OCI-LY3 (cell line): ENCODE results near the gene HNRNPL.

Experiments
- H2AFZ ChIP-seq: fragments of 200-600, 300-600 bp; shearing (Covaris generic); 2 replicates; pipeline ENCODE4 v1.6.0; 2014; ENCODE audit warnings: antibody characterized with exemption, low read depth, low read length
- H3K27ac ChIP-seq: fragments of 200-600, 300-600 bp; sonication (generic); 2 replicates; pipeline ENCODE4 v1.5.1; 2014; ENCODE audit warnings: mild to moderate bottlenecking, low read length, moderate library complexity, mixed read lengths
- H3K27me3 ChIP-seq: fragments of 200-600, 300-600 bp; sonication (generic); 2 replicates; pipeline ENCODE4 v1.6.1; 2014; ENCODE audit warnings: low read depth, low read length, mixed read lengths
- H3K36me3 ChIP-seq: fragments of 200-600, 300-600 bp; sonication (generic); replicated peaks from 2 replicates; pipeline ENCODE3; 2014; ENCODE audit warnings: low read depth, low read length, mixed read lengths
- H3K4me1 ChIP-seq: fragments of 300-600, 200-600 bp; sonication (generic); 2 replicates; pipeline ENCODE4 v1.6.1; 2014; ENCODE audit warnings: low read length, mixed read lengths
- H3K4me2 ChIP-seq: fragments of 200-600, 300-600 bp; sonication (generic); 2 replicates; pipeline ENCODE4 v1.6.1; 2014; ENCODE audit warnings: low read length, mixed read lengths
- H3K4me3 ChIP-seq: fragments of 300-600, 200-600 bp; sonication (generic); 2 replicates; pipeline ENCODE4 v1.5.1; 2014; ENCODE audit warnings: antibody characterized with exemption, mild to moderate bottlenecking, low read length, moderate library complexity
- H3K79me2 ChIP-seq: fragments of 300-600, 200-600 bp; shearing (Covaris generic); 2 replicates; pipeline ENCODE4 v1.6.1; 2014; ENCODE audit warnings: mild to moderate bottlenecking, low read length, mixed read lengths
- H3K9ac ChIP-seq: fragments of 300-600, 200-600 bp; shearing (Covaris generic); 2 replicates; pipeline ENCODE4 v1.6.0; 2014; ENCODE audit warnings: mild to moderate bottlenecking, low read length, moderate library complexity
- H3K9me3 ChIP-seq: fragments of 200-600, 300-600 bp; shearing (Covaris generic); 2 replicates; pipeline ENCODE4 v1.6.1; 2014; ENCODE audit warnings: low read length, mixed read lengths; ENCODE audit not compliant: insufficient read depth
- H4K20me1 ChIP-seq: fragments of 200-600, 300-600 bp; sonication (generic); 2 replicates; pipeline ENCODE4 v1.6.1; 2016; ENCODE audit warnings: low read length, mixed read lengths; ENCODE audit not compliant: insufficient read depth
- CTCF ChIP-seq: fragments of 200-600, 300-600 bp; sonication (generic); IDR thresholded peaks from 2 replicates; pipeline ENCODE4 v1.5.1; 2014; ENCODE audit warnings: antibody characterized with exemption, low read length, low read depth
- EZH2phosphoT487 ChIP-seq: fragments of 200-600 bp; shearing (Covaris generic); IDR thresholded peaks from 2 replicates; pipeline ENCODE4 v1.6.1; 2018; ENCODE audit warnings: antibody characterized with exemption, mixed run types, low read depth

HNRNPL gene

GRCh38 chr19:38841180-38841766 lies 8.5 kb downstream of the HNRNPL start:
- H3K79me2 ChIP-seq, result peaks cover 56% of the 10 kb centered on the region
- H3K4me2 ChIP-seq, result no peak overlapping the region
- no peak overlapping the region for H3K4me3 ChIP-seq
- H3K36me3 ChIP-seq, result peaks cover 94% of the 10 kb centered on the region
- no peaks in the 10 kb centered on the region for H3K4me1 ChIP-seq
- no peak for TF ChIP-seq EZH2phosphoT487
- no peak for TF ChIP-seq CTCF
- no peaks in the 10 kb centered on the region for H3K9me3 ChIP-seq
- no peak overlapping the region for H3K9ac ChIP-seq
- no peaks in the 10 kb centered on the region for H3K27me3 ChIP-seq
- H4K20me1 ChIP-seq, result peaks cover 67% of the 10 kb centered on the region
- no peak overlapping the region for H3K27ac ChIP-seq
- no peak overlapping the region for H2AFZ ChIP-seq

GRCh38 chr19:38840583-38840968 lies 9.2 kb downstream of the HNRNPL start:
- Histone ChIP-seq H3K9ac (no peak overlapping the region), H4K20me1 (peaks cover 62% of the 10 kb centered on the region), H3K4me2 (no peak overlapping the region), H3K36me3 (peaks cover 92% of the 10 kb centered on the region), H3K79me2 (peaks cover 49% of the 10 kb centered on the region), H3K27me3 (no peaks in the 10 kb centered on the region), H3K9me3 (no peaks in the 10 kb centered on the region), H3K4me1 (no peaks in the 10 kb centered on the region), H3K27ac (no peak overlapping the region), H2AFZ (no peak overlapping the region), H3K4me3 (no peak overlapping the region)
- TF ChIP-seq CTCF (no peak), EZH2phosphoT487 (no peak)

- H3K4me1 ChIP-seq, result no peaks in the 10 kb centered on the region
- peaks cover 43% of the 10 kb centered on the region for H3K79me2 ChIP-seq
- H3K4me2 ChIP-seq, result no peak overlapping the region
- no peak overlapping the region for H3K27ac ChIP-seq
- H3K27me3 ChIP-seq, result no peaks in the 10 kb centered on the region
- no peak overlapping the region for H3K4me3 ChIP-seq
- H3K9me3 ChIP-seq, result no peaks in the 10 kb centered on the region
- TF ChIP-seq CTCF (no peak), EZH2phosphoT487 (no peak)
- peaks cover 59% of the 10 kb centered on the region for H4K20me1 ChIP-seq
- peaks cover 91% of the 10 kb centered on the region for H3K36me3 ChIP-seq
- H2AFZ ChIP-seq, result no peak overlapping the region
- H3K9ac ChIP-seq, result no peak overlapping the region
Measured at GRCh38 chr19:38839816-38840582, 9.8 kb downstream of the HNRNPL start.

GRCh38 chr19:38838986-38839761 lies 10.6 kb downstream of the HNRNPL start:
- Histone ChIP-seq H3K4me3 (no peak overlapping the region), H3K9ac (no peak overlapping the region), H3K27ac (no peak overlapping the region), H3K79me2 (peaks cover 35% of the 10 kb centered on the region), H3K9me3 (no peaks in the 10 kb centered on the region), H2AFZ (no peak overlapping the region), H3K4me2 (no peak overlapping the region), H3K36me3 (peaks cover 83% of the 10 kb centered on the region), H3K4me1 (no peaks in the 10 kb centered on the region), H3K27me3 (no peaks in the 10 kb centered on the region), H4K20me1 (peaks cover 54% of the 10 kb centered on the region)
- TF ChIP-seq CTCF (no peak), EZH2phosphoT487 (no peak)
